GM10266 (cell line): Measurements from ENCODE around the gene SCYGR1.

ENCODE experiments used
- DNase-seq: peaks from one replicate; pipeline ENCODE4 v3.0.0; 2012; ENCODE audit errors: extremely low spot score
- TF ChIP-seq, protein P1 (sequence below): IDR thresholded peaks from 2 replicates; pipeline ENCODE4 v1.5.1; 2012; ENCODE audit warnings: mild to moderate bottlenecking, low read depth; ENCODE audit not compliant: control insufficient read depth, insufficient read depth; ENCODE audit errors: missing control alignments

SCYGR1 gene

DNA sequence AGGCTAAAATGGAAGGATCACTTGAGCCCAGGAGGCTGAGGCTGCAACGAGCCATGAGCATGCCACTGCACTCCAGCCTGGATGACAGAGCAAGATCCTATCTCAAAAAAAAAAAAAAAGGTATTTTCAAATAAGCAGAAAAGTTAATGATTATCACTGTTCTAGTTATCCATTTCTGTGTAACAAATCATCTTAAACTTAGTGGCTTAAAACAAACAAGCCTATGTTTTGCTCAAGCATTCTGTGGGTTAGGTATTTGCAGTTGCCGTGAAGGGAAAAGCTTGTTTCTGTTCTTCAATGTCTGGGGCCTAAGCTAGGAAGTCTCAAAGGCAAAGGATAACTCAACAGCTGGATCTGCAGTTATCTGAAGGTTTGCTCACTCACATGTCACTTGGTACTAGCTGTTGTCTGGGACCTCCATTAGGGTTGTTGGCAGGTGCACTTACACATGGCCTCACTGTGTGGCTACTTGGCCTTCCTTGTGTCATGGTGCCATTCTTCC, 48.6 kb downstream of the SCYGR1 start:
- DNase-seq = no peak

More for the DNA sequence above, 48.6 kb downstream of the SCYGR1 start:
- TF ChIP-seq, protein P1, sequence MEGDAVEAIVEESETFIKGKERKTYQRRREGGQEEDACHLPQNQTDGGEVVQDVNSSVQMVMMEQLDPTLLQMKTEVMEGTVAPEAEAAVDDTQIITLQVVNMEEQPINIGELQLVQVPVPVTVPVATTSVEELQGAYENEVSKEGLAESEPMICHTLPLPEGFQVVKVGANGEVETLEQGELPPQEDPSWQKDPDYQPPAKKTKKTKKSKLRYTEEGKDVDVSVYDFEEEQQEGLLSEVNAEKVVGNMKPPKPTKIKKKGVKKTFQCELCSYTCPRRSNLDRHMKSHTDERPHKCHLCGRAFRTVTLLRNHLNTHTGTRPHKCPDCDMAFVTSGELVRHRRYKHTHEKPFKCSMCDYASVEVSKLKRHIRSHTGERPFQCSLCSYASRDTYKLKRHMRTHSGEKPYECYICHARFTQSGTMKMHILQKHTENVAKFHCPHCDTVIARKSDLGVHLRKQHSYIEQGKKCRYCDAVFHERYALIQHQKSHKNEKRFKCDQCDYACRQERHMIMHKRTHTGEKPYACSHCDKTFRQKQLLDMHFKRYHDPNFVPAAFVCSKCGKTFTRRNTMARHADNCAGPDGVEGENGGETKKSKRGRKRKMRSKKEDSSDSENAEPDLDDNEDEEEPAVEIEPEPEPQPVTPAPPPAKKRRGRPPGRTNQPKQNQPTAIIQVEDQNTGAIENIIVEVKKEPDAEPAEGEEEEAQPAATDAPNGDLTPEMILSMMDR = no peak
